GM18909 (cell line): ENCODE measurements around the gene PIK3C2B.
A peak's percentile ranks its signal among the peaks of the same experiment; 100 is the strongest.

Experiments used
- ATAC-seq: cut with Tn5 transposase; IDR thresholded peaks from one replicate; pipeline ENCODE4 v1.9.1; 2021; ENCODE audit warnings: mild to moderate bottlenecking; ENCODE audit not compliant: unreplicated experiment, poor library complexity

The PIK3C2B gene

GRCh38 chr1:204447190-204447589, 47.4 kb downstream of the PIK3C2B start:
- no peak for ATAC-seq

GRCh38 chr1:204446413-204447111, 48.0 kb downstream of the PIK3C2B start:
- ATAC-seq, result peak; percentile 70

GRCh38 chr1:204445860-204446412, 48.7 kb downstream of the PIK3C2B start:
- no peak for ATAC-seq
